A549 (cell line): Measurements from ENCODE around the gene EXOC4. TPM values are rescaled to one million over a fixed set of nuclear protein-coding genes. Genes with fewer than 3 reads are reported as not detected.
A peak's percentile ranks its signal among the peaks of the same experiment; 100 is the strongest.

Experiments used
- ATAC-seq, 2 experiments: fragments of 200-7000 bp in 1 of 2; fragments of >200 bp in 1 of 2; cut with Nextera tagmentation in 1 of 2; cut with Tn5 transposase in 1 of 2; 3 replicates each; pipeline versions ENCODE4 v1.8.0 to v1.9.1; 2018 to 2020; ENCODE audit warnings: mild to moderate bottlenecking in 1 of 2, moderate library complexity in 1 of 2
- CTCF ChIA-PET: fragments of 300-600 bp; sonication (Branson Sonifier 250); formaldehyde crosslinking; extraction: SDS; loops from one replicate; lab custom pipeline; 2021; ENCODE audit warnings: antibody characterized with exemption, inconsistent platforms; lab: Yijun Ruan, JAX
- POLR2A ChIA-PET: fragments of 350-600 bp; formaldehyde crosslinking; extraction: SDS; loops from one replicate; lab custom pipeline; 2021; ENCODE audit warnings: antibody characterized with exemption, inconsistent platforms; lab: Yijun Ruan, JAX
- DNase-seq, 2 experiments: peaks; one replicate each; pipeline versions ENCODE4 v3.0.0 to v3.0.0-alpha.2; 2011 to 2016; ENCODE audit warnings: low read depth in 1 of 2, low spot score in 1 of 2
- FAIRE-seq: peaks from 2 replicates; lab custom pipeline; 2011; peaks lifted over from hg19 to GRCh38; lab: Jason Lieb, UNC
- H3K27ac ChIP-seq, 2 experiments: fragments of >200 bp; sonication (Bioruptor Twin); formaldehyde crosslinking; 3 replicates each; pipeline ENCODE4 v1.5.1; 2016 to 2017
- H3K4me1 ChIP-seq: fragments of >200 bp; sonication (Bioruptor Twin); formaldehyde crosslinking; 3 replicates; pipeline ENCODE4 v1.6.1; 2016
- H3K4me2 ChIP-seq: fragments of >200 bp; sonication (Bioruptor Twin); formaldehyde crosslinking; 3 replicates; pipeline ENCODE4 v1.6.1; 2016
- H3K4me3 ChIP-seq: fragments of >200 bp; sonication (Bioruptor Twin); formaldehyde crosslinking; 3 replicates; pipeline ENCODE4 v1.5.1; 2016
- H3K9me3 ChIP-seq: fragments of >200 bp; sonication (Bioruptor Twin); formaldehyde crosslinking; 3 replicates; pipeline ENCODE4 v1.6.1; 2016
- ATOH8 ChIP-seq: fragments of 250-450 bp; sonication (Bioruptor Pico); IDR thresholded peaks from 2 replicates; pipeline ENCODE4 v1.5.0; 2020; ENCODE audit warnings: low read depth, mild to moderate bottlenecking, moderate library complexity
- BCL3 ChIP-seq: fragments of >200 bp; sonication (Bioruptor Twin); formaldehyde crosslinking; IDR thresholded peaks from 3 replicates; pipeline ENCODE4 v1.6.1; 2016
- CHD4 ChIP-seq: fragments of 200-600 bp; sonication (generic); IDR thresholded peaks from 2 replicates; pipeline ENCODE4 v1.6.1; 2016; ENCODE audit warnings: antibody characterized with exemption, mild to moderate bottlenecking, borderline replicate concordance
- EHMT2 ChIP-seq: fragments of 200-600 bp; sonication (generic); IDR thresholded peaks from 2 replicates; pipeline ENCODE4 v1.6.1; 2016; ENCODE audit warnings: antibody characterized with exemption, low read depth, mild to moderate bottlenecking, moderate library complexity
- EP300 ChIP-seq, 2 experiments: fragments of >200 bp; sonication (Bioruptor Twin); formaldehyde crosslinking; IDR thresholded peaks; 2 replicates in 1 of 2; 3 replicates in 1 of 2; pipeline ENCODE4 v1.6.1; 2016 to 2017
- HMGXB4 ChIP-seq: fragments of 250-450 bp; sonication (Bioruptor Pico); IDR thresholded peaks from 2 replicates; pipeline ENCODE4 v1.5.0; 2021; ENCODE audit warnings: mild to moderate bottlenecking, moderate library complexity, borderline replicate concordance
- HOXB13 ChIP-seq: fragments of 250-450 bp; sonication (Bioruptor Pico); IDR thresholded peaks from 2 replicates; pipeline ENCODE4 v1.5.0; 2020; ENCODE audit warnings: low read depth, mild to moderate bottlenecking, moderate library complexity
- HOXB5 ChIP-seq: fragments of 250-450 bp; sonication (Bioruptor Pico); IDR thresholded peaks from 2 replicates; pipeline ENCODE4 v1.5.0; 2020; ENCODE audit warnings: mild to moderate bottlenecking, moderate library complexity
- JUN ChIP-seq, 2 experiments: fragments of >200 bp; sonication (Bioruptor Twin); formaldehyde crosslinking; IDR thresholded peaks; 2 replicates in 1 of 2; 3 replicates in 1 of 2; pipeline ENCODE4 v1.6.1; 2016 to 2017
- KDM1A ChIP-seq: fragments of 200-600 bp; sonication (generic); IDR thresholded peaks from 2 replicates; pipeline ENCODE4 v1.6.1; 2016; ENCODE audit warnings: low read depth, mild to moderate bottlenecking
- KDM5A ChIP-seq: fragments of 200-600 bp; sonication (generic); IDR thresholded peaks from 2 replicates; pipeline ENCODE4 v1.6.1; 2016; ENCODE audit warnings: antibody characterized with exemption, mild to moderate bottlenecking
- MAFK ChIP-seq: fragments of 450-650 bp; IDR thresholded peaks from 2 replicates; pipeline ENCODE4 v1.6.1; 2014; ENCODE audit not compliant: partially characterized antibody
- MAX ChIP-seq: IDR thresholded peaks from 2 replicates; pipeline ENCODE4 v1.6.1; 2012
- NFE2L2 ChIP-seq: fragments of 150-350 bp; conservative IDR thresholded peaks from 2 replicates; pipeline ENCODE4 v1.6.1; 2014; ENCODE audit warnings: low read length
- NPAS2 ChIP-seq: fragments of 250-450 bp; sonication (Bioruptor Pico); IDR thresholded peaks from 2 replicates; pipeline ENCODE4 v1.8.0; 2022; ENCODE audit warnings: mild to moderate bottlenecking, moderate library complexity, borderline replicate concordance
- NR3C1 ChIP-seq: fragments of >200 bp; sonication (Bioruptor Twin); formaldehyde crosslinking; IDR thresholded peaks from 3 replicates; pipeline ENCODE4 v1.6.1; 2017
- PBX3 ChIP-seq: IDR thresholded peaks from 2 replicates; pipeline ENCODE4 v1.6.1; 2012
- POLR2A ChIP-seq: IDR thresholded peaks from 2 replicates; pipeline ENCODE4 v1.6.1; 2012; ENCODE audit warnings: mild to moderate bottlenecking, low read length
- RAD21 ChIP-seq, 2 experiments: fragments of >200 bp in 1 of 2; sonication (Bioruptor Twin) in 1 of 2; formaldehyde crosslinking in 1 of 2; IDR thresholded peaks in 1 of 2; conservative IDR thresholded peaks in 1 of 2; 2 replicates in 1 of 2; 3 replicates in 1 of 2; pipeline ENCODE4 v1.6.1; 2012 to 2018; ENCODE audit warnings: inconsistent platforms in 1 of 2
- REST ChIP-seq: fragments of 200-600 bp; sonication (generic); IDR thresholded peaks from 2 replicates; pipeline ENCODE4 v1.6.1; 2016; ENCODE audit warnings: antibody characterized with exemption, mild to moderate bottlenecking, moderate library complexity
- RNF2 ChIP-seq: fragments of 200-600 bp; sonication (generic); IDR thresholded peaks from 2 replicates; pipeline ENCODE4 v1.6.1; 2016; ENCODE audit warnings: low read depth, mild to moderate bottlenecking, antibody characterized with exemption, moderate library complexity, borderline replicate concordance
- SMC3 ChIP-seq: fragments of >200 bp; sonication (Bioruptor Twin); formaldehyde crosslinking; IDR thresholded peaks from 3 replicates; pipeline ENCODE4 v1.6.1; 2018; ENCODE audit warnings: inconsistent platforms
- TP53 ChIP-seq: fragments of 250-450 bp; sonication (Bioruptor Pico); IDR thresholded peaks from 2 replicates; pipeline ENCODE4 v1.5.0; 2021; ENCODE audit warnings: mild to moderate bottlenecking, moderate library complexity
- WGBS: methylation state at CpG from one replicate; pipeline ENCODE4 v1.1.6; 2017; ENCODE audit errors: missing lambda C conversion rate; 5-methylcytosine and 5-hydroxymethylcytosine counted together
- polyA plus RNA-seq, 4 experiments: library from polyadenylated mRNA; depleted of rRNA in 3 of 4; stranded (reverse); fragments of >200 nt; fragmentation: RNase III in 1 of 4; extraction: RNeasy Plus Mini Kit Qiagen cat#74134 plus additional on column Dnase treatment in 1 of 4; gene quantifications; 2 replicates in 3 of 4; 3 replicates in 1 of 4; pipeline ENCODE4 v1.2.3, GENCODE V29; 2011 to 2017

The EXOC4 gene
- polyA plus RNA-seq, 2 of the 4 experiments (the other 2 are of a cell fraction) = 33.4 to 73.1 TPM

- H3K4me3 ChIP-seq = no peak overlapping the region
- DNase-seq (no peak), ATAC-seq (no peak), FAIRE-seq (peak; percentile 36)
- no peak overlapping the region for H3K27ac ChIP-seq
- ChIA-PET POLR2A (no interaction called here), CTCF (no interaction called here)
- H3K4me1 ChIP-seq = no peaks in the 10 kb centered on the region
- TF ChIP-seq SMC3 = no peak
- TF ChIP-seq KDM5A = no peak
- no peak for TF ChIP-seq NFE2L2
- no peak for TF ChIP-seq POLR2A
- TF ChIP-seq BCL3 = no peak
- no peak for TF ChIP-seq REST
- TF ChIP-seq PBX3 = no peak
- TF ChIP-seq ATOH8 (CRISPR knock-in tag) = no peak
- TF ChIP-seq MAFK = no peak
- no peak for TF ChIP-seq RNF2
- TF ChIP-seq EP300 (IDR thresholded peaks at IDR 0.05) = no peak
- no peak for TF ChIP-seq CHD4
- TF ChIP-seq NPAS2 = no peak
- no peak for TF ChIP-seq NR3C1
- WGBS = 90% methylated on average over 4 of the region's 4 CpGs
- H3K4me2 ChIP-seq = no peak overlapping the region
- H3K9me3 ChIP-seq = no peaks in the 10 kb centered on the region
Observed at GRCh38 chr7:133761443-133761842, 508.6 kb downstream of the EXOC4 start.

- DNase-seq (no peak), FAIRE-seq (no peak), ATAC-seq (no peak)
- POLR2A ChIA-PET = interaction anchor here (0.6 kb wide), 1 partner anchor 958 kb away, joined by 3 read pairs; no protein-coding TSS in a partner anchor
- 66% methylated on average over 3 of the region's 3 CpGs for WGBS
- CTCF ChIA-PET = no interaction called here
- no peaks in the 10 kb centered on the region for H3K9me3 ChIP-seq
- TF ChIP-seq HOXB13 (no peak), EHMT2 (no peak), HOXB5 (CRISPR knock-in tag) (no peak), HMGXB4 (CRISPR knock-in tag) (no peak), JUN (IDR thresholded peaks at IDR 0.05) (no peak), POLR2A (no peak), KDM5A (no peak), EP300 (IDR thresholded peaks at IDR 0.05) (no peak), RAD21 (conservative IDR thresholded peaks at IDR 0.05 in 1 of 2, IDR thresholded peaks at IDR 0.05 in 1 of 2) (no peak), KDM1A (no peak), TP53 (CRISPR knock-in tag) (no peak), MAX (no peak)
- no peaks in the 10 kb centered on the region for H3K4me1 ChIP-seq
- H3K4me3 ChIP-seq = no peak overlapping the region
- no peak overlapping the region for H3K27ac ChIP-seq
- H3K4me2 ChIP-seq = no peak overlapping the region
Observed at GRCh38 chr7:133763076-133763640, 510.3 kb downstream of the EXOC4 start.
